GM12891 (cell line): Measurements from ENCODE around the gene CYSRT1.

ENCODE experiments used
- PAX5 ChIP-seq: IDR thresholded peaks from 2 replicates; pipeline ENCODE4 v1.6.1; 2011; ENCODE audit warnings: low read length, moderate library complexity, mild to moderate bottlenecking; ENCODE audit not compliant: insufficient read depth, severe bottlenecking
- POLR2A ChIP-seq: IDR thresholded peaks from 2 replicates; pipeline ENCODE4 v1.6.1; 2011; ENCODE audit warnings: low read depth, low read length, control low read depth
- POLR2AphosphoS5 ChIP-seq: IDR thresholded peaks from 2 replicates; pipeline ENCODE4 v1.6.1; 2011; ENCODE audit warnings: low read depth, low read length, control low read depth
- SPI1 ChIP-seq: IDR thresholded peaks from 2 replicates; pipeline ENCODE4 v1.6.1; 2011; ENCODE audit warnings: low read depth, low read length, control low read depth
- TAF1 ChIP-seq: IDR thresholded peaks from 2 replicates; pipeline ENCODE4 v1.6.1; 2011; ENCODE audit warnings: low read depth, low read length, control low read depth

DNA sequence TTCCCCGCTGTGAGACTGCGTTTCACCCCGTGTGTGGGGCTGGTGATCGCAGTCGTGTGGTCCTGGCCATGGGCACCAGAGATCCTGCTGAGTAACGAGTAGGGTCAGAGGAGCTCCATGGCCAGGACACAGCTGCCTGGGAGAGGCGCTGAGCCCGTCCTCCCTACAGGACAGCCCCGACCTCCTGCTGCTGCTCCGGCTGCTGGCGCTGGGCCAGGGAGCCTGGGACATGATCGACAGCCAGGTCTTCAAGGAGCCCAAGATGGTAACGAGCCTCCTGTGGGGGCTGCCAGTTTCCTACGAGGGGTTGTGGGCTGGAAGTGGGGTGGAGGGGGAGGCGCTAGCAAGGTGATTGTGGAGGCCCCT lies 41.2 kb downstream of the CYSRT1 start:
- no peak for TF ChIP-seq TAF1
- no peak for TF ChIP-seq POLR2A
- TF ChIP-seq SPI1, result no peak
- TF ChIP-seq POLR2AphosphoS5, result no peak
- TF ChIP-seq PAX5, result no peak
